GM12878 (cell line): Measurements from ENCODE around the gene MEX3B. TPM values are rescaled to one million over a fixed set of nuclear protein-coding genes. Genes with fewer than 3 reads are reported as not detected.
A peak's percentile ranks its signal among the peaks of the same experiment; 100 is the strongest.

Experiments
- ATAC-seq: fragments of 200-7000 bp; cut with Tn5 transposase; 3 replicates; pipeline ENCODE4 v1.9.1; 2020; ENCODE audit warnings: mild to moderate bottlenecking, moderate library complexity
- Bru-seq: library from RNA; stranded (reverse); fragments of 400-500 nt; gene quantifications from one replicate; lab custom pipeline; 2021; lab: Mats Ljungman, UMichigan
- BruChase-seq, 2 experiments: library from RNA; stranded (reverse); fragments of 400-500 nt; gene quantifications; one replicate each; lab custom pipeline; 2021; lab: Mats Ljungman, UMichigan
- BruUV-seq: library from RNA; stranded (reverse); fragments of 400-500 nt; replicated peaks from 2 replicates; lab custom pipeline; 2021; lab: Mats Ljungman, UMichigan
- CTCF ChIA-PET: fragments of 300-600 bp; sonication (Branson Sonifier 250); formaldehyde crosslinking; extraction: SDS; loops from one replicate; lab custom pipeline; 2021; ENCODE audit warnings: inconsistent platforms; lab: Yijun Ruan, JAX
- POLR2A ChIA-PET: fragments of 350-600 bp; formaldehyde crosslinking; extraction: SDS; loops from one replicate; lab custom pipeline; 2021; ENCODE audit warnings: inconsistent platforms; lab: Charles Lee
- RAD21 ChIA-PET: fragments of 300-600 bp; sonication (Branson Sonifier 250); formaldehyde crosslinking; loops from one replicate; lab custom pipeline; 2023; ENCODE audit warnings: antibody characterized with exemption; ENCODE audit not compliant: unreplicated experiment; lab: Charles Lee
- SMC1A ChIA-PET: fragments of 300-600 bp; sonication (Branson Sonifier 250); formaldehyde crosslinking; loops from one replicate; lab custom pipeline; 2023; ENCODE audit not compliant: unreplicated experiment, uncharacterized antibody; lab: Charles Lee
- DNase-seq: peaks from one replicate; pipeline ENCODE4 v3.0.0-alpha.2; 2011; ENCODE audit warnings: low read depth, low spot score
- FAIRE-seq: peaks from 3 replicates; lab custom pipeline; 2011; peaks lifted over from hg19 to GRCh38; lab: Jason Lieb, UNC
- H2AFZ ChIP-seq: 2 replicates; pipeline ENCODE4 v1.6.0; 2011; ENCODE audit warnings: low read depth, low read length, control low read depth; ENCODE audit not compliant: control insufficient read depth
- H3K27ac ChIP-seq: 2 replicates; pipeline ENCODE4 v1.5.1; 2011; ENCODE audit warnings: control low read depth; ENCODE audit not compliant: control insufficient read depth, insufficient read depth
- H3K27me3 ChIP-seq, 2 experiments: replicated peaks in 1 of 2; 2 replicates each; pipeline versions ENCODE4 v1.6.0 to v1.6.1; 2011; ENCODE audit warnings: low read length in 1 of 2; ENCODE audit not compliant: control insufficient read depth in 2 of 2, insufficient read depth in 2 of 2
- H3K36me3 ChIP-seq, 2 experiments: 2 replicates each; pipeline ENCODE4 v1.5.1; 2011; ENCODE audit warnings: low read length in 1 of 2; ENCODE audit not compliant: control insufficient read depth in 2 of 2, insufficient read depth in 2 of 2
- H3K4me1 ChIP-seq: 2 replicates; pipeline ENCODE4 v1.6.1; 2011; ENCODE audit warnings: mild to moderate bottlenecking, low read length, moderate library complexity, mixed read lengths; ENCODE audit not compliant: control insufficient read depth, insufficient read depth
- H3K4me2 ChIP-seq: 2 replicates; pipeline ENCODE4 v1.6.0; 2011; ENCODE audit warnings: control low read depth; ENCODE audit not compliant: control insufficient read depth, insufficient read depth
- H3K4me3 ChIP-seq: fragments of 200-600 bp; sonication (generic); 2 replicates; pipeline ENCODE4 v1.5.1; 2016
- H3K79me2 ChIP-seq: 2 replicates; pipeline ENCODE4 v1.6.0; 2011; ENCODE audit warnings: low read length; ENCODE audit not compliant: control insufficient read depth, insufficient read depth
- H3K9ac ChIP-seq: 2 replicates; pipeline ENCODE4 v1.8.0; 2011; ENCODE audit warnings: low read length, control low read depth, mixed read lengths; ENCODE audit not compliant: control insufficient read depth, insufficient read depth
- H3K9me3 ChIP-seq: replicated peaks from 3 replicates; pipeline ENCODE4 v1.5.1; 2011; ENCODE audit warnings: mild to moderate bottlenecking, low read length; ENCODE audit not compliant: control insufficient read depth, insufficient read depth
- H4K20me1 ChIP-seq: 2 replicates; pipeline ENCODE4 v1.6.0; 2011; ENCODE audit not compliant: control insufficient read depth, insufficient read depth
- CREB1 ChIP-seq: IDR thresholded peaks from 2 replicates; pipeline ENCODE4 v1.6.1; 2012; ENCODE audit warnings: low read depth, mild to moderate bottlenecking, inconsistent platforms
- CREM ChIP-seq: IDR thresholded peaks from 2 replicates; pipeline ENCODE4 v1.6.1; 2014; ENCODE audit warnings: antibody characterized with exemption, low read depth
- EGR1 ChIP-seq, 2 experiments: IDR thresholded peaks; 1 replicate in 1 of 2; 2 replicates in 1 of 2; pipeline ENCODE4 v1.6.1; 2011 to 2012; ENCODE audit warnings: low read depth in 2 of 2, low read length in 2 of 2, borderline replicate concordance in 1 of 2, mild to moderate bottlenecking in 1 of 2, moderate library complexity in 1 of 2
- IRF3 ChIP-seq: fragments of 450-650 bp; IDR thresholded peaks from 2 replicates; pipeline ENCODE4 v1.6.1; 2014; ENCODE audit warnings: mild to moderate bottlenecking
- LARP7 ChIP-seq: fragments of 450-650 bp; IDR thresholded peaks from 2 replicates; pipeline ENCODE4 v1.6.1; 2017; ENCODE audit warnings: mild to moderate bottlenecking
- POU2F2 ChIP-seq: IDR thresholded peaks from 3 replicates; pipeline ENCODE4 v1.6.1; 2011; ENCODE audit warnings: low read depth, mild to moderate bottlenecking, low read length, borderline replicate concordance
- RELB ChIP-seq: fragments of 450-650 bp; IDR thresholded peaks from 2 replicates; pipeline ENCODE4 v1.6.1; 2017; ENCODE audit warnings: low read depth, mild to moderate bottlenecking, moderate library complexity
- WGBS: methylation state at CpG from one replicate; pipeline ENCODE4 v1.1.6; 2016; ENCODE audit warnings: low lambda C conversion rate; ENCODE audit not compliant: insufficient replicate concordance, insufficient coverage; ENCODE audit errors: missing lambda C conversion rate; 5-methylcytosine and 5-hydroxymethylcytosine counted together
- in situ Hi-C: fragments of 300-500 bp; cut with MboI; formaldehyde crosslinking; loops from 9 replicates; pipeline ENCODE4 v1.14.3; 2018; ENCODE audit warnings: mixed read lengths
- intact Hi-C: fragments of 100-400 bp; cut with micrococcal nuclease; formaldehyde crosslinking; loops from one replicate; pipeline ENCODE4 v1.14.2; 2022; ENCODE audit not compliant: unreplicated experiment
- long read RNA-seq, 2 experiments: library from polyadenylated mRNA; unstranded; transcript quantifications; one replicate each; pipeline ENCODE4 v2.0.0, GENCODE V29; 2019 to 2020
- polyA minus RNA-seq, 3 experiments: library from RNA; depleted of rRNA, polyadenylated mRNA; stranded (reverse); fragments of >200 nt; gene quantifications; 2 replicates each; pipeline ENCODE4 v1.2.3, GENCODE V29; 2011
- polyA plus RNA-seq, 11 experiments: library from polyadenylated mRNA; depleted of rRNA in 4 of 11; unstranded in 6 of 11; stranded (reverse) in 5 of 11; fragments of >200 nt; fragmentation: Nextera tagmentation in 4 of 11; fragmentation: Illumina TruSeq in 1 of 11; extraction: Ambion mirVana in 4 of 11; extraction: Trizol in 1 of 11; gene quantifications; 1 replicate in 1 of 11; 2 replicates in 10 of 11; pipeline versions ENCODE4 v1.2.1 to v1.2.3, GENCODE V29; 2011 to 2016; ENCODE audit warnings: inconsistent platforms in 2 of 11, missing spikeins in 2 of 11, low read depth in 1 of 11
- total RNA-seq, 4 experiments: library from RNA; depleted of rRNA in 3 of 4; stranded (reverse); fragments of >200 nt in 3 of 4; fragmentation: Illumina TruSeq in 1 of 4; extraction: Trizol in 1 of 4; gene quantifications; 2 replicates each; pipeline versions ENCODE4 v1.2.1 to v1.2.3, GENCODE V29; 2013 to 2021
- TF ChIP-seq, protein P1 (sequence below): IDR thresholded peaks from 2 replicates; pipeline ENCODE4 v1.6.1; 2011; ENCODE audit warnings: mild to moderate bottlenecking, low read depth, low read length, moderate library complexity; ENCODE audit not compliant: insufficient replicate concordance
- TF ChIP-seq, protein P2 (sequence below): fragments of 450-650 bp; IDR thresholded peaks from 2 replicates; pipeline ENCODE4 v1.6.1; 2016; ENCODE audit warnings: mild to moderate bottlenecking, moderate library complexity, borderline replicate concordance

The MEX3B gene
- total RNA-seq (2013; cell fraction: nucleolus; rRNA removed) = 0.42 and 0.54 TPM in 2 replicates
- total RNA-seq (2014; rRNA removed) (0.38 and 0.45 TPM in 2 replicates), total RNA-seq (2014; rRNA removed; fragmentation: Illumina TruSeq; extraction: Trizol) (0.22 and 0.32 TPM in 2 replicates), total RNA-seq (2021) (0.72 and 0.90 TPM in 2 replicates), polyA plus RNA-seq (2011; rRNA removed) (1.3 and 1.5 TPM in 2 replicates), polyA plus RNA-seq (2014; fragmentation: Illumina TruSeq; extraction: Trizol) (0.22 and 0.28 TPM in 2 replicates), polyA plus RNA-seq (2014; fragmentation: Nextera tagmentation; extraction: Ambion mirVana) (under 1 TPM; 0.02 to 0.22 TPM), polyA plus RNA-seq (2014; rRNA removed) (0.59 and 0.86 TPM in 2 replicates), polyA plus RNA-seq (2016; fragmentation: Nextera tagmentation; extraction: Ambion mirVana) (under 1 TPM; 0.20 to 0.28 TPM), polyA minus RNA-seq (2011; rRNA and poly(A)+ RNA removed) (0.51 and 1.3 TPM in 2 replicates), Bru-seq, nascent RNA (percentile 37 among the genes with signal in this experiment), BruChase-seq, experiment 1, labeled RNA remaining after a 6-hour chase (percentile 33 among the genes with signal in this experiment), BruChase-seq, experiment 2, labeled RNA remaining after a 2-hour chase (percentile 48 among the genes with signal in this experiment)
- not detected for polyA plus RNA-seq (2011; ENCODE audit: low read depth)
- 1.3 and 2.4 TPM in 2 replicates for polyA plus RNA-seq (2011; cell fraction: cytosol; rRNA removed)
- polyA plus RNA-seq (2011; cell fraction: nucleus; rRNA removed) = 6.5 and 8.8 TPM in 2 replicates
- polyA plus RNA-seq (2012) = 0.07 and 0.34 TPM in 2 replicates
- polyA minus RNA-seq (2011; cell fraction: cytosol; rRNA and poly(A)+ RNA removed) = 0.83 and 1.5 TPM in 2 replicates
- 2.2 and 4.9 TPM in 2 replicates for polyA minus RNA-seq (2011; cell fraction: nucleus; rRNA and poly(A)+ RNA removed)
- long read RNA-seq, experiment 1 = 0 reads
- long read RNA-seq, experiment 2 = 0 reads

- WGBS = under 1% methylated on average over 36 of the region's 68 CpGs
- ChIA-PET SMC1A (no interaction called here), CTCF (interaction anchor here (0.6 to 1.1 kb wide), 2 partner anchors 94 to 564 kb away, joined by 3 read pairs; no protein-coding TSS in a partner anchor), RAD21 (no interaction called here), POLR2A (interaction anchor here (0.5 to 0.6 kb wide), 3 partner anchors 20 to 773 kb away, joined by 3 to 5 read pairs (median 3); no protein-coding TSS in a partner anchor)
- in situ Hi-C loops (loop anchor here (10.0 kb wide), 1 partner anchor 761 kb away; no protein-coding TSS in a partner anchor), intact Hi-C loops (loop anchor here (5.0 to 10.0 kb wide), 2 partner anchors 564 to 751 kb away; no protein-coding TSS in a partner anchor)
- H2AFZ ChIP-seq = peak within 1 kb of the TSS; percentile 92
- FAIRE-seq (peak; percentile 85), ATAC-seq (peak; percentile 86), DNase-seq (peak; percentile 66)
- H3K4me1 ChIP-seq = no peaks in the 10 kb centered on the region; the same call in 1 of the 2 replicates
- H3K27ac ChIP-seq = peak within 1 kb of the TSS; percentile 18; the same call in 1 of the 2 replicates
- no peaks in the 10 kb centered on the region; the same call in 2 of the 3 replicates for H3K9me3 ChIP-seq
- H3K79me2 ChIP-seq = no peaks in the 10 kb centered on the region
- H4K20me1 ChIP-seq = no peaks in the 10 kb centered on the region
- H3K27me3 ChIP-seq = peaks cover 4 to 8% of the 10 kb centered on the region in 2 experiments; a peak in 3 of 4 replicates
- H3K9ac ChIP-seq = peak within 1 kb of the TSS; percentile 60; the same call in 1 of the 2 replicates
- BruUV-seq = no TSS peak
- H3K36me3 ChIP-seq = no peaks in the 10 kb centered on the region
- peak within 1 kb of the TSS; percentile 71 for H3K4me3 ChIP-seq
- H3K4me2 ChIP-seq = peak within 1 kb of the TSS; percentile 99
- TF ChIP-seq CREM (peak; percentile 58), RELB (no peak), LARP7 (no peak), POU2F2 (no peak), EGR1 (IDR thresholded peaks at IDR 0.05; ENCODE audit: borderline replicate concordance in 1 of 2, low read depth in 2 of 2, low read length in 2 of 2) (peak in 1 of 2 experiments; percentile 89; a peak in 2 of 3 replicates), IRF3 (no peak), CREB1 (peak; percentile 85)
- TF ChIP-seq, protein P1, sequence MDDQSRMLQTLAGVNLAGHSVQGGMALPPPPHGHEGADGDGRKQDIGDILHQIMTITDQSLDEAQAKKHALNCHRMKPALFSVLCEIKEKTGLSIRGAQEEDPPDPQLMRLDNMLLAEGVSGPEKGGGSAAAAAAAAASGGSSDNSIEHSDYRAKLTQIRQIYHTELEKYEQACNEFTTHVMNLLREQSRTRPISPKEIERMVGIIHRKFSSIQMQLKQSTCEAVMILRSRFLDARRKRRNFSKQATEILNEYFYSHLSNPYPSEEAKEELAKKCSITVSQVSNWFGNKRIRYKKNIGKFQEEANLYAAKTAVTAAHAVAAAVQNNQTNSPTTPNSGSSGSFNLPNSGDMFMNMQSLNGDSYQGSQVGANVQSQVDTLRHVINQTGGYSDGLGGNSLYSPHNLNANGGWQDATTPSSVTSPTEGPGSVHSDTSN = peak; percentile 30
- TF ChIP-seq, protein P2, sequence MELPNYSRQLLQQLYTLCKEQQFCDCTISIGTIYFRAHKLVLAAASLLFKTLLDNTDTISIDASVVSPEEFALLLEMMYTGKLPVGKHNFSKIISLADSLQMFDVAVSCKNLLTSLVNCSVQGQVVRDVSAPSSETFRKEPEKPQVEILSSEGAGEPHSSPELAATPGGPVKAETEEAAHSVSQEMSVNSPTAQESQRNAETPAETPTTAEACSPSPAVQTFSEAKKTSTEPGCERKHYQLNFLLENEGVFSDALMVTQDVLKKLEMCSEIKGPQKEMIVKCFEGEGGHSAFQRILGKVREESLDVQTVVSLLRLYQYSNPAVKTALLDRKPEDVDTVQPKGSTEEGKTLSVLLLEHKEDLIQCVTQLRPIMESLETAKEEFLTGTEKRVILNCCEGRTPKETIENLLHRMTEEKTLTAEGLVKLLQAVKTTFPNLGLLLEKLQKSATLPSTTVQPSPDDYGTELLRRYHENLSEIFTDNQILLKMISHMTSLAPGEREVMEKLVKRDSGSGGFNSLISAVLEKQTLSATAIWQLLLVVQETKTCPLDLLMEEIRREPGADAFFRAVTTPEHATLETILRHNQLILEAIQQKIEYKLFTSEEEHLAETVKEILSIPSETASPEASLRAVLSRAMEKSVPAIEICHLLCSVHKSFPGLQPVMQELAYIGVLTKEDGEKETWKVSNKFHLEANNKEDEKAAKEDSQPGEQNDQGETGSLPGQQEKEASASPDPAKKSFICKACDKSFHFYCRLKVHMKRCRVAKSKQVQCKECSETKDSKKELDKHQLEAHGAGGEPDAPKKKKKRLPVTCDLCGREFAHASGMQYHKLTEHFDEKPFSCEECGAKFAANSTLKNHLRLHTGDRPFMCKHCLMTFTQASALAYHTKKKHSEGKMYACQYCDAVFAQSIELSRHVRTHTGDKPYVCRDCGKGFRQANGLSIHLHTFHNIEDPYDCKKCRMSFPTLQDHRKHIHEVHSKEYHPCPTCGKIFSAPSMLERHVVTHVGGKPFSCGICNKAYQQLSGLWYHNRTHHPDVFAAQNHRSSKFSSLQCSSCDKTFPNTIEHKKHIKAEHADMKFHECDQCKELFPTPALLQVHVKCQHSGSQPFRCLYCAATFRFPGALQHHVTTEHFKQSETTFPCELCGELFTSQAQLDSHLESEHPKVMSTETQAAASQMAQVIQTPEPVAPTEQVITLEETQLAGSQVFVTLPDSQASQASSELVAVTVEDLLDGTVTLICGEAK = no peak
These were observed at the start of gene MEX3B for GRCh38 chr15:82045892-82046665. MEX3B (minus strand) TSS chr15:82046018; CDS start chr15:82045705, 313 bp downstream.
